ENCODE data around the gene AANAT. TPM values are rescaled to one million over a fixed set of nuclear protein-coding genes. Genes with fewer than 3 reads are reported as not detected.

The AANAT gene
- total RNA-seq (not detected), polyA plus RNA-seq (under 1 TPM in 2 of 3 donors, not detected in 1; 0.30 to 0.40 TPM)
- long read RNA-seq, donor 1, partial matches to known transcripts: 0 of 1 reads
- long read RNA-seq, donor 1, other reads (novel, unspliced or antisense): 0 of 1 reads
- long read RNA-seq, donor 2: 0 reads
- long read RNA-seq, donor 3: 0 reads
- long read RNA-seq, donor 4: 0 reads
- long read RNA-seq, donor 5: 0 reads
- long read RNA-seq, donor 6: 0 reads
- long read RNA-seq, donor 7: 0 reads
- long read RNA-seq, donor 8: 0 reads
- long read RNA-seq, donor 9: 0 reads
- long read RNA-seq, donor 10: 0 reads

- peaks cover 0 to 7% of the 10 kb centered on the region in 2 donors for H3K36me3 ChIP-seq (replicated peaks in 1 of 2)
- 77 to 92% (median 86%) methylated on average over 2 to 11 of the region's 11 CpGs for WGBS, 4 donors
- intact Hi-C loops (cut with DNase I): loop anchor here in 1 of 2 donors (5.0 kb wide), 1 partner anchor 40 kb away; no protein-coding TSS in a partner anchor
- DNase-seq: no peak
- H3K27me3 ChIP-seq: no peaks in the 10 kb centered on the region
- TF ChIP-seq CTCF (IDR thresholded peaks at IDR 0.05): no peak
- TF ChIP-seq POLR2A (IDR thresholded peaks at IDR 0.05): no peak
- no peaks in the 10 kb centered on the region for H3K9me3 ChIP-seq (replicated peaks in 1 of 3)
- H3K4me1 ChIP-seq (replicated peaks in 1 of 2): peaks cover 0 to 3% of the 10 kb centered on the region in 2 donors
- H3K4me3 ChIP-seq: no peak within 1 kb of the TSS
- no peak within 1 kb of the TSS for H3K27ac ChIP-seq
Measured at GRCh38 chr17:76467366-76467765, at the start of gene AANAT. Gene AANAT (plus strand): TSS chr17:76467603. CDS start chr17:76468747, 1,144 bp downstream.

GRCh38 chr17:76419576-76420260 lies 47.7 kb upstream of the AANAT start:
- Histone ChIP-seq H3K9me3 (replicated peaks in 1 of 3) (no peaks in the 10 kb centered on the region), H3K4me1 (replicated peaks in 1 of 2) (peaks cover 6 to 26% of the 10 kb centered on the region in 2 donors)
- intact Hi-C loops (cut with DNase I): no loop called here

GRCh38 chr17:76420356-76421043 lies 46.9 kb upstream of the AANAT start:
- WGBS, 4 donors: 72 to 79% (median 75%) methylated on average over 10 of the region's 10 CpGs
- no peaks in the 10 kb centered on the region for H3K36me3 ChIP-seq (replicated peaks in 1 of 2)
- no peaks in the 10 kb centered on the region for H3K9me3 ChIP-seq (replicated peaks in 1 of 3)
- peak overlapping the region in 1 of 5 donors; percentile 34 for H3K27ac ChIP-seq
- peaks cover 6 to 24% of the 10 kb centered on the region in 2 donors for H3K4me1 ChIP-seq (replicated peaks in 1 of 2)
- no peak for TF ChIP-seq CTCF (IDR thresholded peaks at IDR 0.05)
- TF ChIP-seq POLR2A (IDR thresholded peaks at IDR 0.05): no peak
- intact Hi-C loops (cut with DNase I): no loop called here
- H3K4me3 ChIP-seq: no peak overlapping the region
- no peak for DNase-seq
- no peaks in the 10 kb centered on the region for H3K27me3 ChIP-seq

More at GRCh38 chr17:76419576-76420260, 47.7 kb upstream of the AANAT start:
- H3K36me3 ChIP-seq (replicated peaks in 1 of 2): no peaks in the 10 kb centered on the region
- DNase-seq: peak in 2 of 7 donors; percentile 12 to 21
- no peak overlapping the region for H3K27ac ChIP-seq
- H3K4me3 ChIP-seq: no peak overlapping the region
- H3K27me3 ChIP-seq: no peaks in the 10 kb centered on the region
- 50 to 61% (median 54%) methylated on average over 15 to 17 of the region's 17 CpGs for WGBS, 4 donors
- no peak for TF ChIP-seq CTCF (IDR thresholded peaks at IDR 0.05)
- TF ChIP-seq POLR2A (IDR thresholded peaks at IDR 0.05): no peak

GRCh38 chr17:76421044-76421407 lies 46.4 kb upstream of the AANAT start:
- DNase-seq: no peak
- WGBS, 4 donors: 56 to 73% (median 70%) methylated on average over 7 of the region's 7 CpGs
- Histone ChIP-seq H3K4me1 (replicated peaks in 1 of 2) (peaks cover 6 to 24% of the 10 kb centered on the region in 2 donors), H3K27ac (no peak overlapping the region), H3K36me3 (replicated peaks in 1 of 2) (no peaks in the 10 kb centered on the region), H3K27me3 (no peaks in the 10 kb centered on the region), H3K4me3 (no peak overlapping the region), H3K9me3 (replicated peaks in 1 of 3) (no peaks in the 10 kb centered on the region)
- intact Hi-C loops (cut with DNase I): no loop called here
- TF ChIP-seq CTCF (IDR thresholded peaks at IDR 0.05) (no peak), POLR2A (IDR thresholded peaks at IDR 0.05) (no peak)

All from adrenal gland (tissue), 19 donors.